GM12874 (cell line): ENCODE results near the gene VGLL4.

Experiments
- TF ChIP-seq, protein P1 (sequence below): IDR thresholded peaks from 2 replicates; pipeline ENCODE4 v1.5.1; 2011; ENCODE audit warnings: low read depth, mild to moderate bottlenecking, control low read depth, low read length, moderate library complexity; ENCODE audit not compliant: insufficient read depth

Gene VGLL4

DNA sequence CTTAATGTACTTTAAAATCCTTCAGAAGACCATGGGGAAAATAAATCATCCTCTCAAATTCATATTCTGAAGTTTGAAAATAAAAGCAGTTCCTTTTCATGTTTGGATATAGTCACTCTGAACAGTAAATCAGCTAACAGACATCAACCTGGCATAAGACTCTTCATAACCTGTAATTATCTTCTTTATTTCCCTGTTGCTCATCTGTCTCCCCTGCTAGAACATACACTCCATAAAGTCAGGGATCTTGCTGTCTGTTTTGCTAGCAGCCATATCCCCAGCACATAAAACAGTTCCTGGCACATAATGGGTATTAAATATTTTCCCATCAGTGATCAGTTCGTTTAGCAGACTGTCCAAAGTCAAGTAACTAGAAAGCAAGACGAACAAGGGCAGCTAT is 11.2 kb downstream of the VGLL4 start:
- TF ChIP-seq, protein P1, sequence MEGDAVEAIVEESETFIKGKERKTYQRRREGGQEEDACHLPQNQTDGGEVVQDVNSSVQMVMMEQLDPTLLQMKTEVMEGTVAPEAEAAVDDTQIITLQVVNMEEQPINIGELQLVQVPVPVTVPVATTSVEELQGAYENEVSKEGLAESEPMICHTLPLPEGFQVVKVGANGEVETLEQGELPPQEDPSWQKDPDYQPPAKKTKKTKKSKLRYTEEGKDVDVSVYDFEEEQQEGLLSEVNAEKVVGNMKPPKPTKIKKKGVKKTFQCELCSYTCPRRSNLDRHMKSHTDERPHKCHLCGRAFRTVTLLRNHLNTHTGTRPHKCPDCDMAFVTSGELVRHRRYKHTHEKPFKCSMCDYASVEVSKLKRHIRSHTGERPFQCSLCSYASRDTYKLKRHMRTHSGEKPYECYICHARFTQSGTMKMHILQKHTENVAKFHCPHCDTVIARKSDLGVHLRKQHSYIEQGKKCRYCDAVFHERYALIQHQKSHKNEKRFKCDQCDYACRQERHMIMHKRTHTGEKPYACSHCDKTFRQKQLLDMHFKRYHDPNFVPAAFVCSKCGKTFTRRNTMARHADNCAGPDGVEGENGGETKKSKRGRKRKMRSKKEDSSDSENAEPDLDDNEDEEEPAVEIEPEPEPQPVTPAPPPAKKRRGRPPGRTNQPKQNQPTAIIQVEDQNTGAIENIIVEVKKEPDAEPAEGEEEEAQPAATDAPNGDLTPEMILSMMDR: no peak

DNA sequence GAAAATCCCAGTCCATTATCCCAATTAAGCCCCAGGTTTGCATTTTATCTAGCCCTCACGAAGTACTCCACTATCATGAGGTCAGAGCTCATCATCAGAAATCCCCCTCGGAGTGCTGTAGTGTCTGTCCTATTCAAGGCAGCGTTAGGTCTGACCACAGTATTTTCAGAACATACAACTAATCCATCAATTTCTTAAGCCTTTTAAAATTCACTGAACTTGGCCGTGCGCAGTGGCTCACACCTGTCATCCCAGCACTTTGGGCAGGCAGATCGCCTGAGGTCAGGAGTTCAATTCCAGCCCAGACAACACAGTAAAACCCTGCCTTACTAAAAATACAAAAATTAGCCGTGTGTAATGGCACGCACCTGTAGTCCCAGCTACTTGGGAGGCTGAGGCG is 11.9 kb downstream of the VGLL4 start:
- TF ChIP-seq, protein P1: no peak

DNA sequence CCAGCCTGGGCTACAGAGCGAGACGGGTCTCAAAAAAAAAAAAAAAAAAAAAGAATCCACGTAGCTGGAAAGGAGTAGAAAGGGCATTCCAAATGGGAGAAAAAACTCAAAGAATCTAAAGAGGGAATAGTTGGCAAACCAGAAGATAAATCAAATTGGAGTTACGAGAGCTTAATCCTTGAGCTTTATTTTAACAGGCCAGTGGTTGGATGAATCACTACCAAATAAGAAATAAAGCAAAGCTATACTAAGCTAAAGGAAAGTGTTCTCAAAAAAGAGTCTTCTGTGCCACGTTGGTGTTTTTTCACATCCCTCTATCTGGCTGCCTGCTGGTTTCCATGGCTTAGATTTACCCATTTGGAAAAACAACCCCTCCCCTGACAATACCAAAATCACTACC is 14.0 kb downstream of the VGLL4 start:
- TF ChIP-seq, protein P1: no peak

DNA sequence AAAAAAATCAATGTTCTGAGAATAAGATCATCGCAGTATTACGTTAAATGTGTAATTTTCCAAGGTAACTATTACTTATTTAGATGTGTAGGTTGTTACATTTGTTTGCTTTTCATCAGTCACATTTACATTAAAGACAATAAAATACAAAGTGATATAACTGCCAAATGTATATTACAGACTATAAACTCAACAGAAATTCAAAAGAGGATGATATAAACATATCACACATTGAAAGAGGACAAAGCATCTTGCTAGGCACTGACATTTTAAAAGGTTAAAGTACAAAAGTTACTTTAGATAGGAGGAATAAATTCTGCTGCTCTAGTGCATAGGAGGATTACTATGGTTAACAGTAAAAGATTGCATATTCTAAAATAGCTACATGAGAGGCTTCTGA is 16.1 kb downstream of the VGLL4 start:
- TF ChIP-seq, protein P1: no peak

GRCh38 chr3:11626084-11626463 is 17.6 kb downstream of the VGLL4 start:
- TF ChIP-seq, protein P1: no peak

DNA sequence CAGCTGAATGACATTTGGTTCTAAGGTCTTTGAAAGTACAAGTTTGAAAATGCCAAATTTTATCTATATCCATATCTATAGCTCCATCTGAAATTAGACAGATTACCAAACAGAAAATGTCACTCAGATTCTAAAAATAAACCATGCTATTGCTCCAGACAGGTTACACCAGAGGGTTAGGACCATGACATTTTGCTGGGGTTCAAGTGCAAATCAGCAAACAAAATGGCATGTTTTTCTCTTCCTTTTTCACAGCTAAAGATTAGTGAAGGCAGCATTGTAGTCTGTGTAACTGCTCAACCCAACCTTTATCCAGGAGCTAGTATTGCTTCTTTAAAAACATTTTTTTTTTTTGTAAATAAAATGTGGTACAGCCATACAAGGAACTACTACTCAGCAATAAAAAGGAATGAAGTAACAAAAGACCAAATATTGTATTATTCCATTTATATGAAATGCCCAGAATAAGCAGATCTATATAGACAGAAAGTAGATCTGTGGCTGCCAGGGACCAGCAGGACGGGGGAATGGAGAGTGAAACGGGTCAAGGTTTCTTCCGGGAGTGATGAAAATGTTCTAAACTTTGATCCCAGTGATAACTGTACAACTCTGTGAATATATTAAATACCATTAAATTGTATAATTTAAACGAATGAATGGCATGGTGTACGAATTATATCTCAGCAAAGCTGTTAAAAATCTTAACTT is 18.2 kb downstream of the VGLL4 start:
- TF ChIP-seq, protein P1: no peak

GRCh38 chr3:11624704-11625375 is 18.9 kb downstream of the VGLL4 start:
- TF ChIP-seq, protein P1: no peak
